Pancreas (tissue), 10 donors: ENCODE data around the gene LRP8. TPM values are rescaled to one million over a fixed set of nuclear protein-coding genes. Genes with fewer than 3 reads are reported as not detected.

ENCODE experiments used
- ATAC-seq, 4 donors: fragments of 200-7000 bp; cut with Tn5 transposase; one replicate each; pipeline versions ENCODE4 v1.8.0 to v1.9.1; 2020; ENCODE audit warnings: mild to moderate bottlenecking in 4 of 4, moderate library complexity in 4 of 4
- DNase-seq, 6 donors: peaks; one replicate each; pipeline ENCODE4 v3.0.0-alpha.2; 2020
- FAIRE-seq: peaks from 2 replicates; lab custom pipeline; 2012; peaks lifted over from hg19 to GRCh38; lab: Jason Lieb, UNC
- H3K27ac ChIP-seq, 4 donors: fragments of 200-600 bp; sonication (generic); 1 replicate in 3 of 4; 2 replicates in 1 of 4; pipeline versions ENCODE4 v1.5.0 to v1.8.0; 2020
- H3K27me3 ChIP-seq, 4 donors: fragments of 200-600 bp; one replicate each; pipeline ENCODE4 v1.8.0; 2021
- H3K36me3 ChIP-seq, 3 donors: fragments of 200-600 bp; sonication (generic) in 1 of 3; one replicate each; pipeline versions ENCODE4 v1.5.0 to v1.8.0; 2020 to 2021
- H3K4me1 ChIP-seq, 3 donors: fragments of 200-600 bp; one replicate each; pipeline ENCODE4 v1.8.0; 2021
- H3K4me3 ChIP-seq, 4 donors: fragments of 200-600 bp; sonication (generic) in 2 of 4; one replicate each; pipeline versions ENCODE4 v1.5.0 to v1.8.0; 2020 to 2021
- H3K9me3 ChIP-seq, 4 donors: fragments of 200-600 bp; one replicate each; pipeline ENCODE4 v1.8.0; 2021
- WGBS, 2 donors: extraction: QIAGEN DNeasy Blood & Tissue Kit; methylation state at CpG; one replicate each; pipeline ENCODE4 v1.1.7; 2013; 5-methylcytosine and 5-hydroxymethylcytosine counted together
- intact Hi-C, 3 donors: fragments of 100-400 bp; cut with DNase I; formaldehyde crosslinking; loops; one replicate each; pipeline versions ENCODE4 v1.11.1 to v1.14.2; 2022
- polyA plus RNA-seq, 2 donors: library from polyadenylated mRNA; stranded (reverse); fragments of 200-250 nt; gene quantifications; one replicate each; pipeline ENCODE4 v1.2.3, GENCODE V29; 2013
- total RNA-seq, 6 donors: library from RNA; stranded (reverse); fragmentation: NEBNext Ultra II Directional in 4 of 6; extraction: Animal tissue kit (Norgen Biotek cat#: 25700) in 4 of 6; gene quantifications; one replicate each; pipeline versions ENCODE4 v1.2.1 to v1.2.4, GENCODE V29; 2021 to 2023
- TF ChIP-seq, protein P1 (sequence below), 4 donors: fragments of 200-600 bp; sonication (generic) in 3 of 4; IDR thresholded peaks; one replicate each; pipeline versions ENCODE4 v1.5.0 to v1.8.0; 2021; ENCODE audit warnings: antibody characterized with exemption in 4 of 4
- donor health status: healthy with polysubstance abuse.
- donor health status: DM: no; HTN: no; CAD: no; lungs with moderate emphysema.
- donor health status: DM: no; HTN: no; CAD: no.
- donor health status: control.
- donor health status: control.
- donor health status: Bipolar disorder and iron deficiency.
- donor health status: DM: yes; HTN: yes; CAD: no.
- donor health status: DM: no; HTN: no; CAD: no.
- donor health status: DM: no; HTN: no; CAD: no.
- donor health status: DM: yes; HTN: yes; CAD: no.

Gene LRP8
- total and polyA plus RNA-seq, 8 donors, result 0.08 to 2.3 (median 0.59) TPM

- 83 to 84% methylated on average over 12 of the region's 12 CpGs for WGBS, 2 donors
- ATAC-seq, result no peak
Observed at GRCh38 chr1:53366901-53367502, 39.1 kb upstream of the LRP8 start.

GRCh38 chr1:53365437-53366063, 37.7 kb upstream of the LRP8 start:
- no peaks in the 10 kb centered on the region for H3K9me3 ChIP-seq
- FAIRE-seq, result no peak
- TF ChIP-seq, protein P1, sequence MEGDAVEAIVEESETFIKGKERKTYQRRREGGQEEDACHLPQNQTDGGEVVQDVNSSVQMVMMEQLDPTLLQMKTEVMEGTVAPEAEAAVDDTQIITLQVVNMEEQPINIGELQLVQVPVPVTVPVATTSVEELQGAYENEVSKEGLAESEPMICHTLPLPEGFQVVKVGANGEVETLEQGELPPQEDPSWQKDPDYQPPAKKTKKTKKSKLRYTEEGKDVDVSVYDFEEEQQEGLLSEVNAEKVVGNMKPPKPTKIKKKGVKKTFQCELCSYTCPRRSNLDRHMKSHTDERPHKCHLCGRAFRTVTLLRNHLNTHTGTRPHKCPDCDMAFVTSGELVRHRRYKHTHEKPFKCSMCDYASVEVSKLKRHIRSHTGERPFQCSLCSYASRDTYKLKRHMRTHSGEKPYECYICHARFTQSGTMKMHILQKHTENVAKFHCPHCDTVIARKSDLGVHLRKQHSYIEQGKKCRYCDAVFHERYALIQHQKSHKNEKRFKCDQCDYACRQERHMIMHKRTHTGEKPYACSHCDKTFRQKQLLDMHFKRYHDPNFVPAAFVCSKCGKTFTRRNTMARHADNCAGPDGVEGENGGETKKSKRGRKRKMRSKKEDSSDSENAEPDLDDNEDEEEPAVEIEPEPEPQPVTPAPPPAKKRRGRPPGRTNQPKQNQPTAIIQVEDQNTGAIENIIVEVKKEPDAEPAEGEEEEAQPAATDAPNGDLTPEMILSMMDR (IDR thresholded peaks at IDR 0.05), result no peak
- no peaks in the 10 kb centered on the region for H3K36me3 ChIP-seq
- DNase-seq, result peak in 1 of 6 donors; percentile 45
- no peak for ATAC-seq
- H3K4me3 ChIP-seq, result no peak overlapping the region
- H3K4me1 ChIP-seq, result no peaks in the 10 kb centered on the region
- H3K27me3 ChIP-seq, result no peaks in the 10 kb centered on the region
- intact Hi-C loops, result no loop called here
- no peak overlapping the region for H3K27ac ChIP-seq
- 60 to 71% methylated on average over 12 of the region's 12 CpGs for WGBS, 2 donors

More at GRCh38 chr1:53366901-53367502, 39.1 kb upstream of the LRP8 start:
- DNase-seq, result peak in 1 of 6 donors; percentile 18
- Histone ChIP-seq H3K27ac (no peak overlapping the region), H3K36me3 (no peaks in the 10 kb centered on the region), H3K9me3 (no peaks in the 10 kb centered on the region), H3K4me1 (no peaks in the 10 kb centered on the region), H3K27me3 (no peaks in the 10 kb centered on the region), H3K4me3 (no peak overlapping the region)
- FAIRE-seq, result no peak
- TF ChIP-seq, protein P1 (IDR thresholded peaks at IDR 0.05), result no peak
- intact Hi-C loops, result no loop called here

DNA sequence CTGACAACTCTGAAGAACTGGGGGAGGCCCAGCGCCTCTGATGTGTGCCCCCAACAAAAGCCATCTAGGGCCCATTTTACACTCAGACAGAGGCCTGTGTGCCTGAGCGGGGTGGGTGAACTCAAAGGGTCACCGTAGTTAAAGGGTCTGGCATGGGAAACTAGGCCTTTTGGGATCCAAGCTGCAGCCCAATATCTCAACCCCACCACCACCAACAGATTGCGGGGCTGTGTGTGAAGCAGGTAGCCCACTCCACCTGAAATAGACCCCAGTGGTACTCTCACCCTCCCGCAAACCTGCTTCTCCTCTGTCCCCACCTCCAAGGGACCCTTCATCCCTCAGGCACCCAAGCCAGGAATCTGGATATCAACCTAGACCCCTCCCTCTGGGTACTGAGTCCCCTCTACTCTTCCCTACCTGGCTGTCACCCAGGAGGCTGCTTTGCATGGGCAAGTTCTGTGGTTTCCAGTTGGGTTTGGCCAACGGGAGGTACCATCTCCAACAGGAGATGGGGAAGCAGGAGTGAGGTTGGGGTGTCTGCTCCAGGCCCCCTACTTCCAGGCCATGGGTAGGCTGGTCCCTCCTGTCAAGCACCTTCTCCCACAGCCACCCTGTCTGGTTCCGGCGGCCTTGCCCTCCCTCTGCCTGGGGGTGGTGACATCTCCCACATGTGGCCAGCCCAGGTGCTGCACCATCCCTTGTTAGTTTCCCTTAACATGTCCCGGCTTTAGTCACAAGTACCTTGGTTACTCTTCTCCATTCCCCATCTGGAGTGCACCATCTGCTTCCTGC, 35.2 kb upstream of the LRP8 start:
- no peaks in the 10 kb centered on the region for H3K4me1 ChIP-seq
- no peaks in the 10 kb centered on the region for H3K36me3 ChIP-seq
- DNase-seq, result peak in 1 of 6 donors; percentile 41
- H3K9me3 ChIP-seq, result no peaks in the 10 kb centered on the region
- H3K27me3 ChIP-seq, result no peaks in the 10 kb centered on the region
- H3K27ac ChIP-seq, result no peak overlapping the region
- WGBS, 2 donors, result 77 to 79% methylated on average over 9 of the region's 9 CpGs
- no peak for ATAC-seq
- no peak for FAIRE-seq
- intact Hi-C loops, result no loop called here
- TF ChIP-seq, protein P1 (IDR thresholded peaks at IDR 0.05), result no peak
- H3K4me3 ChIP-seq, result no peak overlapping the region

DNA sequence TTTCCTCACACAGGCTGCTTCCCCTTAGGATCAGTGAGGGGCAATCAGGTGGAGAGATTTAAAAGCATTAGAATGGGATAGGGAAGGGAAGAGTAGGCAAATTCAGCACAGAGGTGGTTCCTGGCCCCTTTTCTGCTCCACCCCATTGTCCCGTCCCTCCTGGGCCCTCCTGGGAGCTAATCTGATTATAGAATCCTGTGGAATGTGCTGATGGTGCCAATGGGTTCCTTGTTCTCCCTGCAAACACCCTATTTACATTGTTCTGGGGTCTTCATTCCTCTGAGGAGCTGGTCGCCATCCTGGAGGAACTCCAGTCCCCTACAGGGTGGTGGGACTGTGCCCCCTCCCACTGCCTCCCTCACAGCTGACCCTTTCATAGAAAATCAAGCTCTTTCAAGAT, 34.4 kb upstream of the LRP8 start:
- no peaks in the 10 kb centered on the region for H3K4me1 ChIP-seq
- WGBS, 2 donors, result 72 to 73% methylated on average over 2 of the region's 2 CpGs
- H3K27ac ChIP-seq, result no peak overlapping the region
- FAIRE-seq (no peak), ATAC-seq (no peak), DNase-seq (peak in 1 of 6 donors; percentile 10)
- H3K27me3 ChIP-seq, result no peaks in the 10 kb centered on the region
- intact Hi-C loops, result no loop called here
- H3K36me3 ChIP-seq, result no peaks in the 10 kb centered on the region
- H3K9me3 ChIP-seq, result no peaks in the 10 kb centered on the region
- H3K4me3 ChIP-seq, result no peak overlapping the region
- TF ChIP-seq, protein P1 (IDR thresholded peaks at IDR 0.05), result no peak
